Liver (tissue), 3 donors: Measurements from ENCODE around the gene PEX5L.

ENCODE experiments used
- CTCF ChIP-seq: fragments of 150-350 bp; IDR thresholded peaks from 2 replicates; pipeline ENCODE4 v1.5.1; 2017; ENCODE audit warnings: improper control_type of control experiment, low read depth, low read length; ENCODE audit not compliant: missing input control
- EGR1 ChIP-seq, 2 donors: IDR thresholded peaks; 2 replicates each; pipeline ENCODE4 v1.6.1; 2016 to 2018; ENCODE audit warnings: antibody characterized with exemption in 2 of 2, low read depth in 2 of 2
- MAX ChIP-seq: IDR thresholded peaks from 2 replicates; pipeline ENCODE4 v1.6.1; 2016; ENCODE audit warnings: antibody characterized with exemption
- RAD21 ChIP-seq, 2 donors: IDR thresholded peaks; 2 replicates each; pipeline ENCODE4 v1.6.1; 2016; ENCODE audit warnings: antibody characterized with exemption in 2 of 2, mild to moderate bottlenecking in 2 of 2
- SP1 ChIP-seq: IDR thresholded peaks from 2 replicates; pipeline ENCODE4 v1.6.1; 2018; ENCODE audit warnings: antibody characterized with exemption, mild to moderate bottlenecking
- donor health status: healthy.
- donor health status: healthy.

- TF ChIP-seq MAX = no peak
- TF ChIP-seq SP1 = no peak
- TF ChIP-seq EGR1 (IDR thresholded peaks at IDR 0.05; ENCODE audit: low read depth in 2 of 2) = no peak
- TF ChIP-seq RAD21 (IDR thresholded peaks at IDR 0.05) = no peak
- TF ChIP-seq CTCF = no peak
Measured at GRCh38 chr3:179977356-179977755, 59.4 kb downstream of the PEX5L start.
